Heart right ventricle (tissue), 16 donors: ENCODE results near the gene MYO15A. TPM values are rescaled to one million over a fixed set of nuclear protein-coding genes. Genes with fewer than 3 reads are reported as not detected.

ENCODE experiments used
- ATAC-seq, 8 donors: fragments of 200-7000 bp; cut with Tn5 transposase; one replicate each; pipeline ENCODE4 v1.9.1; 2020; ENCODE audit warnings: mild to moderate bottlenecking in 8 of 8, moderate library complexity in 8 of 8, moderate number of reproducible peaks in 1 of 8
- DNase-seq, 2 donors: peaks; one replicate each; pipeline ENCODE4 v3.0.0-alpha.2; 2020
- H3K27ac ChIP-seq, 10 donors: fragments of 200-600 bp; sonication (generic) in 2 of 10; one replicate each; pipeline versions ENCODE4 v1.5.0 to v1.8.0; 2020 to 2022; ENCODE audit warnings: mild to moderate bottlenecking in 3 of 10
- H3K27me3 ChIP-seq, 7 donors: fragments of 200-600 bp; one replicate each; pipeline ENCODE4 v1.8.0; 2021 to 2022; ENCODE audit warnings: mild to moderate bottlenecking in 2 of 7
- H3K36me3 ChIP-seq, 9 donors: fragments of 200-600 bp; sonication (generic) in 1 of 9; one replicate each; pipeline versions ENCODE4 v1.5.0 to v1.8.0; 2020 to 2022; ENCODE audit warnings: mild to moderate bottlenecking in 2 of 9
- H3K4me1 ChIP-seq, 9 donors: fragments of 200-600 bp; sonication (generic) in 1 of 9; one replicate each; pipeline versions ENCODE4 v1.5.0 to v1.8.0; 2020 to 2022; ENCODE audit warnings: mild to moderate bottlenecking in 4 of 9
- H3K4me3 ChIP-seq, 10 donors: fragments of 200-600 bp; sonication (generic) in 2 of 10; one replicate each; pipeline versions ENCODE4 v1.5.0 to v1.8.0; 2020 to 2022; ENCODE audit warnings: mild to moderate bottlenecking in 7 of 10, moderate library complexity in 2 of 10
- H3K9me3 ChIP-seq, 11 donors: fragments of 200-600 bp in 10 of 11; sonication (generic) in 2 of 11; one replicate each; pipeline versions ENCODE4 v1.5.0 to v1.8.0; 2013 to 2022; ENCODE audit warnings: mild to moderate bottlenecking in 2 of 11, control low read depth in 1 of 11, moderate library complexity in 1 of 11
- CTCF ChIP-seq, 9 donors: fragments of 200-600 bp; sonication (generic) in 2 of 9; IDR thresholded peaks; one replicate each; pipeline versions ENCODE4 v1.5.0 to v1.8.0; 2021 to 2022; ENCODE audit warnings: antibody characterized with exemption in 9 of 9, mild to moderate bottlenecking in 5 of 9, moderate library complexity in 1 of 9
- WGBS, 2 donors: extraction: QIAGEN DNeasy Blood & Tissue Kit; methylation state at CpG; one replicate each; pipeline ENCODE4 v1.1.7; 2013; ENCODE audit warnings: inconsistent platforms in 1 of 2; 5-methylcytosine and 5-hydroxymethylcytosine counted together
- intact Hi-C, 10 donors: fragments of 100-400 bp; cut with DNase I; formaldehyde crosslinking; loops; one replicate each; pipeline versions ENCODE4 v1.11.1 to v1.14.2; 2022
- polyA plus RNA-seq, 2 donors: library from polyadenylated mRNA; stranded (reverse); fragments of 200-250 nt; gene quantifications; one replicate each; pipeline ENCODE4 v1.2.3, GENCODE V29; 2013
- total RNA-seq, 10 donors: library from RNA; stranded (reverse); fragmentation: NEBNext Ultra II Directional in 3 of 10; extraction: Animal tissue kit (Norgen Biotek cat#: 25700) in 3 of 10; gene quantifications; one replicate each; pipeline versions ENCODE4 v1.2.1 to v1.2.4, GENCODE V29; 2021 to 2023
- donor health status: Arrhythmogenic right ventricular cardiomyopathy.
- donor health status: ischemic (EF 13 %, LVEDD 7.1; RV severe dilation, severe dysfunction).
- donor health status: healthy with polysubstance abuse.
- donor health status: DM: no; HTN: yes; CAD: no.
- donor health status: DM: no; HTN: no; CAD: no.
- donor health status: ischemic (EF 25% LVEDD 6.9; RV normal size, moderate dysfunction).
- donor health status: ischemic (EF 25% LVEDD 5.7; RV mildly dilated, moderate dysfunction).
- donor health status: healthy.
- donor health status: DM: yes; HTN: yes; CAD: no.
- donor health status: Ischemic cardiomyopathy.
- donor health status: ischemic (EF 35%, LVEDD 5.7; RV mildly dilated, moderate dysfunction).
- donor health status: nonischemic (EF 11% LVEDD 7.7; RV severe dilation, severe dysfunction).
- donor health status: DM: yes; HTN: yes; CAD: no.
- donor health status: PGD.
- donor health status: ischemic (EF 29% LVEDD 5.4; RV normal size, mild dysfunction).
- donor health status: nonischemic (EF 23%, LVEDD 6.1; RV moderate dilation, normal function).

MYO15A gene
- total and polyA plus RNA-seq, 12 donors: 0.11 to 1.2 (median 0.27) TPM; not detected in 3

GRCh38 chr17:18172531-18173278 lies 64.1 kb downstream of the MYO15A start:
- no peak for DNase-seq
- TF ChIP-seq CTCF (IDR thresholded peaks at IDR 0.05): no peak
- no peaks in the 10 kb centered on the region for H3K27me3 ChIP-seq
- no peak overlapping the region for H3K4me3 ChIP-seq
- no peaks in the 10 kb centered on the region for H3K36me3 ChIP-seq
- intact Hi-C loops: no loop called here
- H3K27ac ChIP-seq: peak overlapping the region in 3 of 10 donors; percentile 31 to 48 (median 44)
- no peaks in the 10 kb centered on the region for H3K9me3 ChIP-seq
- H3K4me1 ChIP-seq: no peaks in the 10 kb centered on the region
- peak in 6 of 8 donors; percentile 26 to 66 (median 60) for ATAC-seq
- WGBS, 2 donors: 69 to 81% methylated on average over 3 of the region's 3 CpGs

- DNase-seq (no peak), ATAC-seq (no peak)
- TF ChIP-seq CTCF (IDR thresholded peaks at IDR 0.05): no peak
- Histone ChIP-seq H3K27me3 (no peaks in the 10 kb centered on the region), H3K9me3 (no peaks in the 10 kb centered on the region), H3K27ac (no peak overlapping the region), H3K4me3 (no peak overlapping the region), H3K36me3 (no peaks in the 10 kb centered on the region), H3K4me1 (no peaks in the 10 kb centered on the region)
- intact Hi-C loops: no loop called here
- WGBS, 2 donors: 96 to 97% methylated on average over 14 of the region's 14 CpGs
Observed at GRCh38 chr17:18173740-18174139, 65.2 kb downstream of the MYO15A start.

GRCh38 chr17:18176176-18176575 lies 67.6 kb downstream of the MYO15A start:
- no peaks in the 10 kb centered on the region for H3K36me3 ChIP-seq
- no peaks in the 10 kb centered on the region for H3K9me3 ChIP-seq
- H3K27ac ChIP-seq: no peak overlapping the region
- ATAC-seq (no peak), DNase-seq (no peak)
- no peak for TF ChIP-seq CTCF (IDR thresholded peaks at IDR 0.05)
- peaks cover 0 to 1% (median 0%) of the 10 kb centered on the region in 9 donors for H3K4me1 ChIP-seq
- H3K27me3 ChIP-seq: no peaks in the 10 kb centered on the region
- 89 to 90% methylated on average over 7 of the region's 7 CpGs for WGBS, 2 donors
- no peak overlapping the region for H3K4me3 ChIP-seq
- intact Hi-C loops: no loop called here

GRCh38 chr17:18177133-18177532 lies 68.6 kb downstream of the MYO15A start:
- Histone ChIP-seq H3K36me3 (no peaks in the 10 kb centered on the region), H3K27ac (no peak overlapping the region), H3K4me3 (no peak overlapping the region), H3K4me1 (peaks cover 3 to 11% (median 6%) of the 10 kb centered on the region in 9 donors), H3K27me3 (no peaks in the 10 kb centered on the region), H3K9me3 (no peaks in the 10 kb centered on the region)
- ATAC-seq (no peak), DNase-seq (no peak)
- no peak for TF ChIP-seq CTCF (IDR thresholded peaks at IDR 0.05)
- intact Hi-C loops: no loop called here
